K562 (cell line): ENCODE data around the gene DBP. TPM values are rescaled to one million over a fixed set of nuclear protein-coding genes. Genes with fewer than 3 reads are reported as not detected.

Experiments
- BRCA1 ChIP-seq, 2 experiments: fragments of 450-650 bp in 1 of 2; sonication (generic) in 1 of 2; formaldehyde crosslinking in 1 of 2; IDR thresholded peaks; 2 replicates each; pipeline versions ENCODE4 v1.5.0 to v1.6.1; 2017 to 2020; ENCODE audit warnings: mild to moderate bottlenecking in 1 of 2, missing genetic modification reagents in 1 of 2
- CEBPG ChIP-seq, 3 experiments: fragments of 200-800 bp in 1 of 3; sonication (Bioruptor generic) in 1 of 3; sonication (generic) in 1 of 3; formaldehyde crosslinking in 1 of 3; IDR thresholded peaks in 2 of 3; conservative IDR thresholded peaks in 1 of 3; 2 replicates each; pipeline versions ENCODE4 v1.6.1 to v1.8.0; 2016 to 2022; ENCODE audit warnings: missing compliant biosample characterization in 2 of 3, missing genetic modification characterization in 2 of 3, mild to moderate bottlenecking in 1 of 3, missing genetic modification reagents in 1 of 3
- EGR1 ChIP-seq: fragments of 450-650 bp; conservative IDR thresholded peaks from 2 replicates; pipeline ENCODE4 v1.6.1; 2017; ENCODE audit warnings: mild to moderate bottlenecking
- ELF2 ChIP-seq: fragments of 250-450 bp; sonication (Bioruptor Pico); IDR thresholded peaks from 2 replicates; pipeline ENCODE4 v1.5.0; 2021; ENCODE audit warnings: mild to moderate bottlenecking
- NFIC ChIP-seq: fragments of 450-650 bp; IDR thresholded peaks from 2 replicates; pipeline ENCODE4 v1.6.1; 2017; ENCODE audit warnings: mild to moderate bottlenecking, inconsistent platforms
- PBX2 ChIP-seq, 2 experiments: IDR thresholded peaks in 1 of 2; conservative IDR thresholded peaks in 1 of 2; 2 replicates each; pipeline ENCODE4 v1.6.1; 2016; ENCODE audit warnings: low read depth in 2 of 2, mild to moderate bottlenecking in 1 of 2, missing compliant biosample characterization in 1 of 2, missing genetic modification characterization in 1 of 2, moderate library complexity in 1 of 2
- RNF219 ChIP-seq: fragments of 250-450 bp; sonication (Bioruptor Pico); IDR thresholded peaks from 2 replicates; pipeline ENCODE4 v1.5.0; 2022; ENCODE audit warnings: mild to moderate bottlenecking
- SREBF2 ChIP-seq: sonication (generic); formaldehyde crosslinking; IDR thresholded peaks from 2 replicates; pipeline ENCODE4 v1.4.0; 2020; ENCODE audit warnings: mild to moderate bottlenecking, missing genetic modification reagents
- SRSF1 ChIP-seq: fragments of 200-400 bp; formaldehyde crosslinking; IDR thresholded peaks from 2 replicates; pipeline ENCODE4 v1.6.1; 2017; ENCODE audit warnings: mild to moderate bottlenecking, low read depth, low read length, moderate library complexity
- TEAD1 ChIP-seq, 2 experiments: fragments of 450-650 bp in 1 of 2; sonication (generic) in 1 of 2; formaldehyde crosslinking; IDR thresholded peaks; 2 replicates each; pipeline versions ENCODE4 v1.4.0 to v1.8.0; 2020 to 2022; ENCODE audit warnings: mild to moderate bottlenecking in 2 of 2, missing genetic modification reagents in 1 of 2
- XRCC4 ChIP-seq: IDR thresholded peaks from one replicate; pipeline ENCODE4 v1.6.1; 2011; ENCODE audit not compliant: insufficient read depth, insufficient read length; ENCODE audit errors: extremely low read depth
- ZBTB33 ChIP-seq: sonication (generic); formaldehyde crosslinking; IDR thresholded peaks from 2 replicates; pipeline ENCODE4 v1.8.1; 2023; ENCODE audit warnings: mild to moderate bottlenecking, missing genetic modification reagents
- ZEB2 ChIP-seq: fragments of 450-650 bp; IDR thresholded peaks from 2 replicates; pipeline ENCODE4 v1.6.1; 2016
- ZKSCAN3 ChIP-seq: fragments of 250-450 bp; sonication (Bioruptor Pico); IDR thresholded peaks from 2 replicates; pipeline ENCODE4 v1.4.0; 2020
- ZNF316 ChIP-seq: fragments of 450-650 bp; IDR thresholded peaks from 2 replicates; pipeline ENCODE4 v1.6.1; 2016
- ZNF518B ChIP-seq: fragments of 250-450 bp; sonication (Bioruptor Pico); IDR thresholded peaks from 2 replicates; pipeline ENCODE4 v1.5.0; 2021; ENCODE audit warnings: mild to moderate bottlenecking, moderate library complexity
- ZNF778 ChIP-seq: fragments of 450-650 bp; formaldehyde crosslinking; IDR thresholded peaks from 2 replicates; pipeline ENCODE4 v1.4.0; 2020; ENCODE audit warnings: mild to moderate bottlenecking, moderate library complexity
- ZNF780A ChIP-seq: fragments of 250-450 bp; sonication (Bioruptor Pico); IDR thresholded peaks from 2 replicates; pipeline ENCODE4 v1.5.0; 2021; ENCODE audit warnings: mild to moderate bottlenecking
- polyA plus RNA-seq, 8 experiments: library from polyadenylated mRNA; depleted of rRNA in 4 of 8; stranded (reverse) in 5 of 8; unstranded in 3 of 8; fragments of >200 nt; fragmentation: Nextera tagmentation in 2 of 8; fragmentation: Illumina TruSeq in 1 of 8; extraction: Ambion mirVana in 2 of 8; extraction: Trizol in 1 of 8; gene quantifications; 2 replicates each; pipeline versions ENCODE4 v1.2.1 to v1.2.3, GENCODE V29; 2011 to 2014; ENCODE audit warnings: inconsistent platforms in 1 of 8, missing spikeins in 1 of 8
- total RNA-seq, 7 experiments: library from RNA; depleted of rRNA in 6 of 7; stranded (reverse); fragments of >200 nt in 6 of 7; fragmentation: Illumina TruSeq in 2 of 7; extraction: Trizol in 2 of 7; gene quantifications; 2 replicates each; pipeline versions ENCODE4 v1.2.1 to v1.2.3, GENCODE V29; 2011 to 2021; ENCODE audit warnings: low replicate concordance in 1 of 7

The DBP gene
- total and polyA plus RNA-seq, 9 of the 15 experiments (the other 6 are each of a cell fraction or from before 2014, with no cell fraction given), result 0.25 to 5.5 (median 1.8) TPM

- TF ChIP-seq SRSF1, result no peak
- no peak for TF ChIP-seq ZNF518B
- TF ChIP-seq PBX2 (CRISPR knock-in tag; IDR thresholded peaks at IDR 0.05; ENCODE audit: low read depth), result no peak
- no peak for TF ChIP-seq PBX2 (tag; conservative IDR thresholded peaks at IDR 0.05; ENCODE audit: low read depth)
- peak in 1 of 2 experiments; percentile 22; a peak in 1 of 4 replicates for TF ChIP-seq TEAD1 (CRISPR knock-in tag; IDR thresholded peaks at IDR 0.05)
- TF ChIP-seq ZNF780A (CRISPR knock-in tag), result no peak
- TF ChIP-seq EGR1, result no peak
- TF ChIP-seq ZNF316, result no peak
- no peak for TF ChIP-seq RNF219
- TF ChIP-seq ZBTB33, result peak; percentile 97
- no peak for TF ChIP-seq NFIC
- peak; percentile 39; the same call in 1 of the 2 replicates for TF ChIP-seq CEBPG (CRISPR knock-in tag; IDR thresholded peaks at IDR 0.05)
- TF ChIP-seq CEBPG (tag; conservative IDR thresholded peaks at IDR 0.05 in 1 of 2, IDR thresholded peaks at IDR 0.05 in 1 of 2), result no peak
- no peak for TF ChIP-seq ZEB2
- TF ChIP-seq ELF2 (CRISPR knock-in tag), result no peak
- no peak for TF ChIP-seq XRCC4
- TF ChIP-seq BRCA1 (IDR thresholded peaks at IDR 0.05), result no peak
- TF ChIP-seq BRCA1 (CRISPR knock-in tag; IDR thresholded peaks at IDR 0.05), result no peak
- no peak for TF ChIP-seq ZNF778 (CRISPR knock-in tag)
- TF ChIP-seq ZKSCAN3 (CRISPR knock-in tag), result no peak
- no peak for TF ChIP-seq SREBF2 (CRISPR knock-in tag)
Measured at GRCh38 chr19:48637449-48637947, 319 bp upstream of the DBP start (continued).
